Fibroblast of mammary gland (primary cell): Measurements from ENCODE around the gene MAT2B.
A peak's percentile ranks its signal among the peaks of the same experiment; 100 is the strongest.

Experiments used
- DNase-seq: peaks from one replicate; pipeline ENCODE4 v3.0.0-alpha.2; 2010; ENCODE audit warnings: low read depth
- H3K4me3 ChIP-seq: 2 replicates; pipeline ENCODE4 v1.5.1; 2011; ENCODE audit warnings: low read depth, mild to moderate bottlenecking, low read length, moderate library complexity; ENCODE audit not compliant: control insufficient read depth
- TF ChIP-seq, protein P1 (sequence below): conservative IDR thresholded peaks from 2 replicates; pipeline ENCODE4 v1.5.1; 2011; ENCODE audit warnings: low read depth, low read length, inconsistent platforms; ENCODE audit not compliant: control insufficient read depth, insufficient read depth

The MAT2B gene

DNA sequence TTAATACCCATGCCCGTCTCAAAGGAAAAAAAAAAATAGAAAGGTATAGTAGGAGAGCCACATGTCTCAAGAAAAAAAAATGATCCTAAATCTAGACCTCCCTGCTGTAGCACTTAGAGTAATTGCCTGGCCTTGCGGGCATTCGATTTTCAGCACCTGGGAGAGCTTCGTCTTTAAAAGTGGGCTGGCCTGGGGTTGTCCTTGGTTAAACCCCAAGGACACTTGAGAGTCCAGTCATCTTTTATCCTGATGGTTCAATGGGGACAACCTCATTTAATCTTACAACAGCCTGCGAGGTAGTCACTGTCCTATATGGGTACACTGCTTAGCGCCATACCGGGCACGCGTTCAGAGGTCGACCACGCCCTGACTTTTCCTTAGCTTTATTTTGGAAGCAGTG is 60.1 kb downstream of the MAT2B start:
- TF ChIP-seq, protein P1, sequence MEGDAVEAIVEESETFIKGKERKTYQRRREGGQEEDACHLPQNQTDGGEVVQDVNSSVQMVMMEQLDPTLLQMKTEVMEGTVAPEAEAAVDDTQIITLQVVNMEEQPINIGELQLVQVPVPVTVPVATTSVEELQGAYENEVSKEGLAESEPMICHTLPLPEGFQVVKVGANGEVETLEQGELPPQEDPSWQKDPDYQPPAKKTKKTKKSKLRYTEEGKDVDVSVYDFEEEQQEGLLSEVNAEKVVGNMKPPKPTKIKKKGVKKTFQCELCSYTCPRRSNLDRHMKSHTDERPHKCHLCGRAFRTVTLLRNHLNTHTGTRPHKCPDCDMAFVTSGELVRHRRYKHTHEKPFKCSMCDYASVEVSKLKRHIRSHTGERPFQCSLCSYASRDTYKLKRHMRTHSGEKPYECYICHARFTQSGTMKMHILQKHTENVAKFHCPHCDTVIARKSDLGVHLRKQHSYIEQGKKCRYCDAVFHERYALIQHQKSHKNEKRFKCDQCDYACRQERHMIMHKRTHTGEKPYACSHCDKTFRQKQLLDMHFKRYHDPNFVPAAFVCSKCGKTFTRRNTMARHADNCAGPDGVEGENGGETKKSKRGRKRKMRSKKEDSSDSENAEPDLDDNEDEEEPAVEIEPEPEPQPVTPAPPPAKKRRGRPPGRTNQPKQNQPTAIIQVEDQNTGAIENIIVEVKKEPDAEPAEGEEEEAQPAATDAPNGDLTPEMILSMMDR = no peak
- peak overlapping the region; percentile 38 for H3K4me3 ChIP-seq
- DNase-seq = no peak

DNA sequence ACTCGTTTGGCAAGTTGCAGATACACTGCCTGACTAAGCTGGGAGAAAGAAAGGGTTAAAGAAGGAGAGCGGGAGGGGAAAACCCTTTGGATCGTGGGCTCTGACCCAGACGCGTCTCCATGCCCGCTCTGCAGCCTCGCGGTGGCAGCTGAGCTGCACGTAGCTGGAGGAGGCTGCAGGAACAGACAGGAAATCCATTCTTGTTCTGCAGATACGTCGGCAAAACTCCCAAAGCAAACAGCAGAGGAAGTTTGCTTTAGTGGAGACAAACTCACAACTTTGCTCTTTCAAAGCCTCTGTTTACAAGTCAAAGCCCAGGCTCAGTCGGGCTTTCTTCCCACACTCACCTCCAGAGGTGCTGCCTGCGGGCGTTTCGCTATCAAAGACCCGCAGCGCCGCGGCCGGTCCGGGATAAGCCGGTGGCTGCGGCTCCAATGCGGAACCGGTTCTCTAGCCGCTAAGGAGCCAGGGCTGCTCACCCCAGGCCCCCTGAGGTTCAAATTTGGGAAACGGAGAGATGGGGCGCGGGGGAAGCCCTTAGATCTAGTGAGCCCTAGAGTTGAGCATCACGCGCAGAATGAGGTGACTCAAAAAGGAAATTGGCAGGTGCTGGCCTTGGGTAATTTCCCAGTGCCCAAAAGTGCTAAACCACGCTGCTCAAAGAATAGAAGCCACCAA is 60.7 kb downstream of the MAT2B start:
- H3K4me3 ChIP-seq = peak overlapping the region; percentile 38
- DNase-seq = no peak
- TF ChIP-seq, protein P1 = no peak

DNA sequence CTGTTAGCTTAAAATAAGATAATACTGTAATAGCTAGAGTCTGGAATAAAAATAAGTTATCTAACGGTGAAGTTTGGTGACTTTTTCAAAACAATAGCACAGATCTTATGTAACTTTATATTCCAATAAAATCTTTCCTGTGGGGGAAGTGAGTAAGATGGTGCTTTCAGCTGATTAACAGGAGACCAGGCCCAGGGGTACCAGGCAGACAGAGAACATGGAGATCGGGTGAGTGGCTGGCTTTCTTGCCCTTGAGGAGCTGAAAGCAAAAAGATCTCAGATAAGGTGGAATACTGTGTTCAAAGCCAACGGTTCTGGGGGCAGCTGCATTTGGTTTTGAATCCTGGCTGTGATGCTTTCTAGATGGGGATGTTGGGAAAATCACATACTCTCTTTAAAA is 61.3 kb downstream of the MAT2B start:
- no peak for DNase-seq
- TF ChIP-seq, protein P1 = no peak
- no peak overlapping the region for H3K4me3 ChIP-seq

DNA sequence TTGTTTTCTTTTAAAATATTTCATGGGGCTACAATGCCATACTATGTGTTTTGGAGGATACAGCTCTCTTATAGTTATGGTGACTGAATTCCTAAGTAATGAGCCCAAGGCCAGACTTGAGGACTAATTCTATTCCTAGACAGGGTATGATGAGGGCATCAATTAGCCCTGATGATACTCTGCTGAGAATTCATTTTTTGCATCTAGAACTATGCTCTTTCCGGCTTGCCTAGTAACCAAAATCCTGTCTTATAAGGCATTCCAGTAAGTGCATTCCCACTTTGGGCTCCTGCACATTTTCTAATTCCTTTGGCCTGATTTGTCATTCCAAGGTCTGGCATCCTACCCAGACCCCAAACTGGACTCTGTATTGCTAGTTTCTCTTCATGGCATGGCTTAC is 62.4 kb downstream of the MAT2B start:
- TF ChIP-seq, protein P1 = no peak
- H3K4me3 ChIP-seq = no peak overlapping the region
- DNase-seq = no peak
